Stimulated activated naive CD8-positive, alpha-beta T cell treated with anti-CD3 and anti-CD28 coated beads, Interleukin-15, Interleukin-2, amounts not matched to agents 100 ng/mL and 50 ng/mL, for 24 hours (primary cell): ENCODE measurements around the gene MYO5B.
"Not testable (repeated sequence)": the region's sequence is repeated elsewhere in the genome, so short reads cannot be mapped to it uniquely, and the experiment has no call there.

Experiments
- H3K27ac Mint-ChIP-seq: one replicate; pipeline ENCODE4 v1.8.0; 2021; ENCODE audit warnings: mild to moderate bottlenecking, mixed read lengths
- H3K27me3 Mint-ChIP-seq: one replicate; pipeline ENCODE4 v1.8.0; 2021; ENCODE audit warnings: mixed read lengths
- H3K36me3 Mint-ChIP-seq: one replicate; pipeline ENCODE4 v1.8.0; 2021; ENCODE audit warnings: low read depth, mixed read lengths
- H3K4me1 Mint-ChIP-seq: one replicate; pipeline ENCODE4 v1.8.0; 2021; ENCODE audit warnings: low read depth, mixed read lengths
- H3K4me3 Mint-ChIP-seq: one replicate; pipeline ENCODE4 v1.8.0; 2021; ENCODE audit warnings: mild to moderate bottlenecking, mixed read lengths
- H3K9me3 Mint-ChIP-seq: one replicate; pipeline ENCODE4 v1.8.0; 2021; ENCODE audit warnings: mixed read lengths

Gene MYO5B

GRCh38 chr18:49901862-49902340, 293.0 kb downstream of the MYO5B start:
- Mint-ChIP-seq H3K27me3 (peaks cover 4% of the 10 kb centered on the region), H3K36me3 (no peaks in the 10 kb centered on the region)

GRCh38 chr18:49899657-49900330, 295.2 kb downstream of the MYO5B start:
- H3K27ac Mint-ChIP-seq = no peak overlapping the region
- no peak overlapping the region for H3K4me3 Mint-ChIP-seq
- H3K27me3 Mint-ChIP-seq = no peaks in the 10 kb centered on the region
- no peaks in the 10 kb centered on the region for H3K4me1 Mint-ChIP-seq
- H3K36me3 Mint-ChIP-seq = no peaks in the 10 kb centered on the region
- no peaks in the 10 kb centered on the region for H3K9me3 Mint-ChIP-seq

More at GRCh38 chr18:49901862-49902340, 293.0 kb downstream of the MYO5B start:
- H3K4me3 Mint-ChIP-seq = no peak overlapping the region
- H3K27ac Mint-ChIP-seq = no peak overlapping the region
- no peaks in the 10 kb centered on the region for H3K9me3 Mint-ChIP-seq
- no peaks in the 10 kb centered on the region for H3K4me1 Mint-ChIP-seq

- Mint-ChIP-seq H3K27ac (no peak overlapping the region), H3K4me1 (no peaks in the 10 kb centered on the region), H3K9me3 (no peaks in the 10 kb centered on the region), H3K36me3 (no peaks in the 10 kb centered on the region), H3K4me3 (no peak overlapping the region), H3K27me3 (no peaks in the 10 kb centered on the region)
Measured at GRCh38 chr18:49898421-49898820, 296.5 kb downstream of the MYO5B start.

- Mint-ChIP-seq H3K36me3 (no peaks in the 10 kb centered on the region), H3K4me1 (no peaks in the 10 kb centered on the region), H3K9me3 (no peaks in the 10 kb centered on the region), H3K27me3 (no peaks in the 10 kb centered on the region), H3K4me3 (no peak overlapping the region), H3K27ac (no peak overlapping the region)
Measured at GRCh38 chr18:49894517-49895226, 300.3 kb downstream of the MYO5B start.

GRCh38 chr18:49893036-49893435, 301.9 kb downstream of the MYO5B start:
- Mint-ChIP-seq H3K9me3 (no peaks in the 10 kb centered on the region), H3K4me1 (no peaks in the 10 kb centered on the region), H3K27me3 (no peaks in the 10 kb centered on the region), H3K4me3 (no peak overlapping the region), H3K36me3 (no peaks in the 10 kb centered on the region), H3K27ac (no peak overlapping the region)

- no peaks in the 10 kb centered on the region for H3K27me3 Mint-ChIP-seq
- H3K27ac Mint-ChIP-seq = no peak overlapping the region
- H3K4me1 Mint-ChIP-seq = no peaks in the 10 kb centered on the region
- no peaks in the 10 kb centered on the region for H3K36me3 Mint-ChIP-seq
- no peaks in the 10 kb centered on the region for H3K9me3 Mint-ChIP-seq
- H3K4me3 Mint-ChIP-seq = no peak overlapping the region
Measured at GRCh38 chr18:49892148-49892924, 302.6 kb downstream of the MYO5B start.

GRCh38 chr18:49890041-49890440, 304.9 kb downstream of the MYO5B start:
- Mint-ChIP-seq H3K4me3 (no peak overlapping the region), H3K36me3 (no peaks in the 10 kb centered on the region), H3K4me1 (no peaks in the 10 kb centered on the region), H3K9me3 (no peaks in the 10 kb centered on the region), H3K27ac (no peak overlapping the region), H3K27me3 (no peaks in the 10 kb centered on the region)

- not testable (repeated sequence) for H3K4me3 Mint-ChIP-seq, H3K9me3 Mint-ChIP-seq, H3K4me1 Mint-ChIP-seq, H3K36me3 Mint-ChIP-seq, H3K27me3 Mint-ChIP-seq, H3K27ac Mint-ChIP-seq
Measured at GRCh38 chr18:49889552-49889951, 305.4 kb downstream of the MYO5B start.

GRCh38 chr18:49886891-49887764, 307.8 kb downstream of the MYO5B start:
- H3K36me3 Mint-ChIP-seq = no peaks in the 10 kb centered on the region
- H3K27me3 Mint-ChIP-seq = no peaks in the 10 kb centered on the region
- H3K4me1 Mint-ChIP-seq = no peaks in the 10 kb centered on the region
- no peak overlapping the region for H3K27ac Mint-ChIP-seq
- H3K9me3 Mint-ChIP-seq = no peaks in the 10 kb centered on the region
- H3K4me3 Mint-ChIP-seq = no peak overlapping the region

GRCh38 chr18:49884959-49885358, 310.0 kb downstream of the MYO5B start:
- Mint-ChIP-seq H3K4me1 (no peaks in the 10 kb centered on the region), H3K27ac (no peak overlapping the region), H3K27me3 (peaks cover 3% of the 10 kb centered on the region), H3K36me3 (no peaks in the 10 kb centered on the region), H3K9me3 (no peaks in the 10 kb centered on the region), H3K4me3 (no peak overlapping the region)

- no peaks in the 10 kb centered on the region for H3K4me1 Mint-ChIP-seq
- peaks cover 3% of the 10 kb centered on the region for H3K27me3 Mint-ChIP-seq
- no peak overlapping the region for H3K27ac Mint-ChIP-seq
- H3K4me3 Mint-ChIP-seq = no peak overlapping the region
- no peaks in the 10 kb centered on the region for H3K36me3 Mint-ChIP-seq
- H3K9me3 Mint-ChIP-seq = no peaks in the 10 kb centered on the region
Measured at GRCh38 chr18:49884465-49884864, 310.5 kb downstream of the MYO5B start.

- Mint-ChIP-seq H3K4me3 (no peak overlapping the region), H3K27me3 (peaks cover 3% of the 10 kb centered on the region), H3K36me3 (no peaks in the 10 kb centered on the region), H3K27ac (no peak overlapping the region), H3K4me1 (no peaks in the 10 kb centered on the region), H3K9me3 (no peaks in the 10 kb centered on the region)
Measured at GRCh38 chr18:49880661-49881060, 314.3 kb downstream of the MYO5B start.

GRCh38 chr18:49879271-49879580, 315.7 kb downstream of the MYO5B start:
- H3K27ac Mint-ChIP-seq = no peak overlapping the region
- H3K36me3 Mint-ChIP-seq = no peaks in the 10 kb centered on the region
- H3K9me3 Mint-ChIP-seq = no peaks in the 10 kb centered on the region
- H3K4me3 Mint-ChIP-seq = no peak overlapping the region
- peaks cover 3% of the 10 kb centered on the region for H3K27me3 Mint-ChIP-seq
- peaks cover 3% of the 10 kb centered on the region for H3K4me1 Mint-ChIP-seq

GRCh38 chr18:49878567-49879270, 316.2 kb downstream of the MYO5B start:
- no peaks in the 10 kb centered on the region for H3K36me3 Mint-ChIP-seq
- H3K9me3 Mint-ChIP-seq = no peaks in the 10 kb centered on the region
- no peak overlapping the region for H3K27ac Mint-ChIP-seq
- peaks cover 5% of the 10 kb centered on the region for H3K4me1 Mint-ChIP-seq
- peaks cover 3% of the 10 kb centered on the region for H3K27me3 Mint-ChIP-seq
- no peak overlapping the region for H3K4me3 Mint-ChIP-seq
